ENCODE measurements around the gene TRPV4. TPM values are rescaled to one million over a fixed set of nuclear protein-coding genes. Genes with fewer than 3 reads are reported as not detected.

TRPV4 gene
- total RNA-seq, 2 donors from 2014 or later, result 0.59 to 0.90 TPM

- Histone ChIP-seq H3K9me3 (no peaks in the 10 kb centered on the region), H3K36me3 (no peaks in the 10 kb centered on the region), H3K4me1 (peaks cover 0 to 3% of the 10 kb centered on the region in 2 donors), H3K4me3 (no peak overlapping the region), H3K27ac (no peak overlapping the region), H3K27me3 (no peaks in the 10 kb centered on the region)
- DNase-seq (ENCODE audit: low spot score), result no peak
- TF ChIP-seq CTCF (IDR thresholded peaks at IDR 0.05), result no peak
These were observed 15.5 kb downstream of the TRPV4 start for GRCh38 chr12:109817627-109818231.

DNA sequence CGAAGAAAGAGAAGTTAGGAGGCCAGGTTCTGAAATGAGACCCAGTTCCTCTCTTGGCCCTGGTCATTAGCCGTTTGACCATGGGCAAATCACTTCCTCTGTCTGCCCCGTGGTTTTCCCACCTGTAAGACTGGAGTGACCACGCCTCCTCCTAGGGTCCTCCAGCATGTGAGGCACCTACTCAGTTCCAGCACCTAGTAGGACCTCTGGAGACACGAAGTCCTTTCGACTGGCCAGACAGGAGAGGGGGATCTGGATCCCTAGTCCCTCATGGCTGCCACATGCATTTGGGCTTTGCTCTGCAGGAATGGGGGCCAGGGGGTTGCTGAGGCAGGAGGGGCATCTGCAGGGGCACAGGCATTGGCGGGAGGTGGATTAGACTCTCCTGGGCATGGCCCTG, 16.3 kb downstream of the TRPV4 start:
- Histone ChIP-seq H3K4me3 (no peak overlapping the region), H3K4me1 (no peaks in the 10 kb centered on the region), H3K9me3 (no peaks in the 10 kb centered on the region), H3K27me3 (no peaks in the 10 kb centered on the region), H3K36me3 (no peaks in the 10 kb centered on the region), H3K27ac (no peak overlapping the region)
- DNase-seq (ENCODE audit: low spot score), result no peak
- no peak for TF ChIP-seq CTCF (IDR thresholded peaks at IDR 0.05)

DNA sequence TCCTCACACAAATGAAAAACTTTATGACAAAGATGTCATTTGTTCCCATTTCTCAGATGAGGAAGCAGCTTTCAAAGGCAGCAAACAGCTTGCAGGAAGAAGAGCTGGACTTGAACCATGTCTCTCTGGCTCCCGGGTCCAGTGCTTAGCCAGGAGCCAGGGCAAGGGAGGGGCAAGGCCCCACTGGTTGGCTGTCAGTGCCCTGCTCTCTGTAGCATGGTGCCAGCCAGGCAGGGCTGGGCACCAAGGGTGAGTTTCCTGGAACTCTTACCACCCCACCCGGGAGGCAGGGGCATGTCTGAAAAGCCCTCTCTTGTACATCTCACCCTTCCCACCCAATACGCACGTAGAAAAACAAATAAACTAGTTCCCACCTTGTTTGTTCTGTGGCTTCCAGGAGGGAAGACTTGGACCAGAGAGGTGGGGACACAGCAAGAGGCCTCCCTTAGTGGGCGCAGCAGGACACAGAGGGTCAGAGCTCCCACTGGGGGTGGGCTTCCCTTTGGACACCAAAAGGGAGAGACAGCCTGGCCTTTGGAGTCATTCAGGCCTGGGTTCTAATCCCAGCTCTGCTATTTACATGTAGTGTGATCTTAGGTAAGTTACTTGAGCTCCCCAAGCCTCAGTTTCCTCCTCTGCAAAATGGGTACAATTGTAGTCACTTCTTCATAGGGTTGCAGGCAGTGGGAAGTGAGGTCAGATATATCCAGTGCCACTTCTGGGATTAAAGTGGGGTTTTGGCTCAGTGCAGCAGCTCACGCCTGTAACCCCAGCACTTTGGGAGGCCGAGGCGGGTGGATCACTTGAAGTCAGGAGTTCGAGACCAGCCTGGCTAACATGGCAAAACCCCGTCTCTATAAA, 17.2 kb downstream of the TRPV4 start:
- H3K36me3 ChIP-seq, result no peaks in the 10 kb centered on the region
- no peaks in the 10 kb centered on the region for H3K4me1 ChIP-seq
- no peak overlapping the region for H3K4me3 ChIP-seq
- no peaks in the 10 kb centered on the region for H3K27me3 ChIP-seq
- no peak for DNase-seq (ENCODE audit: low spot score)
- no peak for TF ChIP-seq CTCF (IDR thresholded peaks at IDR 0.05)
- no peaks in the 10 kb centered on the region for H3K9me3 ChIP-seq
- no peak overlapping the region for H3K27ac ChIP-seq

- Histone ChIP-seq H3K4me3 (no peak overlapping the region), H3K36me3 (no peaks in the 10 kb centered on the region), H3K4me1 (no peaks in the 10 kb centered on the region), H3K27me3 (no peaks in the 10 kb centered on the region), H3K9me3 (no peaks in the 10 kb centered on the region), H3K27ac (no peak overlapping the region)
- DNase-seq (ENCODE audit: low spot score), result no peak
- TF ChIP-seq CTCF (IDR thresholded peaks at IDR 0.05), result no peak
These were observed 18.0 kb downstream of the TRPV4 start for GRCh38 chr12:109815225-109815624.

- no peaks in the 10 kb centered on the region for H3K4me1 ChIP-seq
- H3K27me3 ChIP-seq, result no peaks in the 10 kb centered on the region
These were observed 18.5 kb downstream of the TRPV4 start for GRCh38 chr12:109814600-109815150.

More at GRCh38 chr12:109814600-109815150, 18.5 kb downstream of the TRPV4 start:
- Histone ChIP-seq H3K9me3 (no peaks in the 10 kb centered on the region), H3K36me3 (no peaks in the 10 kb centered on the region), H3K27ac (no peak overlapping the region), H3K4me3 (no peak overlapping the region)
- TF ChIP-seq CTCF (IDR thresholded peaks at IDR 0.05), result no peak
- no peak for DNase-seq (ENCODE audit: low spot score)

All from right atrium auricular region (tissue), 2 donors.